Umbilical cord (tissue), 2 donors: ENCODE results near the gene TCEAL1. TPM values are rescaled to one million over a fixed set of nuclear protein-coding genes. Genes with fewer than 3 reads are reported as not detected.

Source experiments
- DNase-seq: peaks from one replicate; pipeline ENCODE4 v3.0.0-alpha.2; 2015; ENCODE audit warnings: low spot score
- total RNA-seq: library from RNA; depleted of rRNA; stranded (reverse); fragments of >200 nt; gene quantifications from one replicate; pipeline ENCODE4 v1.2.3, GENCODE V29; 2014; ENCODE audit warnings: low replicate concordance; ENCODE audit not compliant: insufficient read depth

The TCEAL1 gene
- total RNA-seq, 1 donor from 2014 or later = 63.6 TPM

DNA sequence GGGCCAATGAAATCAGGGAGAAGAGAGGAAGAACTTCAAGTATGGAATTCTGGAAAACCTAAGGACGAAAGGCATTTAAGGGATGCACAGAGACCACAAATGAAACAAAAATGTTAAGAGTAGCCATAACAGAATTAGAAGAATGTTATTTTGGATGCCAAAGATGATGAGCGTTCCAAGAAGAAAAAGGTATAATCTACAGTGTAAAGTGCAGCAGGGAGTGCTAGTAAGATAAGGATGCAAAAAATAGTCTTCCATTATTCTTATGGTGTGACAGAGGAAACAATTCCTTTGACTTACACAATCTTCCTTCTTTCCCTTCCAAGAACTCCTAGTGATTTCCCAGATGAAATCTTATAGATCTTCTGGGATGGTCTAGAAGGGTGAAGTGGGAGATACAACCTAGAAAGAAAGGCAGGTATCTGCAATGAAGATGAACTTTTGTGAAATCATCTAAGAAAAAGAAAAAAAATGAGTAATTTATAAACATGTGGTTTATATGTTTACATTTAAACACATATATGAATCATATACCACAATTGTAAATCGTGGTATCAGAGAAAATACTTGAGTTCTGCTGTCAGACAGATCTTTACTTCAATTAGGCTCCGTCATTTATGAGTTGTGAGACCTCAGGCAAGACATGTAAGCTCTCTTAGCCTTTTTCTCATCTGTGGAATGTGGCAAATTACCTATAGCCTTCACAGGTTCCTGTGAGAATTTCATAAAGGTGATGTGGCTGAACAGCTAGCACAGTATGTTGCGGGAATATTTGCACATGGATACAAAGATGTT, 49.6 kb downstream of the TCEAL1 start:
- DNase-seq = no peak

Other genes with a start within 250 kb of the TCEAL1 start
- 11.3 TPM for gene RAB40A, start 109.5 kb upstream of the TCEAL1 start, total RNA-seq
- 134 TPM for gene TCEAL4, start 43.5 kb upstream of the TCEAL1 start, total RNA-seq
- gene TCEAL3, start 21.0 kb upstream of the TCEAL1 start, total RNA-seq = 61.4 TPM
- gene MORF4L2, start 57.7 kb downstream of the TCEAL1 start, total RNA-seq = 942 TPM
- gene TMEM31, start 81.9 kb downstream of the TCEAL1 start, total RNA-seq = not detected
- gene PLP1, start 147.9 kb downstream of the TCEAL1 start, total RNA-seq = 19.0 TPM
- gene RAB9B, start 203.3 kb downstream of the TCEAL1 start, total RNA-seq = 32.7 TPM